ENCODE data around the gene CFAP65. TPM values are rescaled to one million over a fixed set of nuclear protein-coding genes. Genes with fewer than 3 reads are reported as not detected.

CFAP65 gene
- total and polyA plus RNA-seq, 2 of the 4 experiments (the other 2 are of a cell fraction) = not detected

DNA sequence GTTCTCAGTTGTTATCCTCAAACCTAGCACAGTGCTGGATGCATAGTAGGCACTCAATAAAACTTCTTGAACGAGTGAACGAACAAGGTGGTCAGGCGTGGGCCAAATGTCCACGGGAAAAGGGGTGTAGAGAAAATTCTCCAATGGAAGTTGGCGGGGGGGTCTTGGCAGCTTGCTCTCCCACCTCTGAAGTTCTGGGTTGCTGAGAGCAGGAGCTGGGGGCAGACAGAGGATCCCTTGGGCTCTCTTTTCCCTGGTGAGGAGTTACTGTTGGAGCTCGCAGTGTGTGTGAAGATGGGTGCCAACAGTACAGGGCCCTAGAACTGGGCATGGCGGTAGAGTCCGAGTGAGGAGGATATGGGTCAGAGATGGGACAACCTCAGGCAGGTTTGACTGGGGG, 45.8 kb downstream of the CFAP65 start (continued):
- TF ChIP-seq RAD21 (IDR thresholded peaks at IDR 0.05; ENCODE audit: low read length) = no peak
- TF ChIP-seq RFX5 (IDR thresholded peaks at IDR 0.05; ENCODE audit: low read depth, low read length) = no peak
- TF ChIP-seq MAZ (IDR thresholded peaks at IDR 0.05; ENCODE audit: borderline replicate concordance, low read depth, low read length) = no peak
- no peak for TF ChIP-seq RCOR1 (IDR thresholded peaks at IDR 0.05; ENCODE audit: insufficient replicate concordance, low read length)
- no peak for TF ChIP-seq BHLHE40 (IDR thresholded peaks at IDR 0.05; ENCODE audit: low read depth, low read length)

Measured in IMR-90 (cell line).